ENCODE data around the gene NRCAM.

DNA sequence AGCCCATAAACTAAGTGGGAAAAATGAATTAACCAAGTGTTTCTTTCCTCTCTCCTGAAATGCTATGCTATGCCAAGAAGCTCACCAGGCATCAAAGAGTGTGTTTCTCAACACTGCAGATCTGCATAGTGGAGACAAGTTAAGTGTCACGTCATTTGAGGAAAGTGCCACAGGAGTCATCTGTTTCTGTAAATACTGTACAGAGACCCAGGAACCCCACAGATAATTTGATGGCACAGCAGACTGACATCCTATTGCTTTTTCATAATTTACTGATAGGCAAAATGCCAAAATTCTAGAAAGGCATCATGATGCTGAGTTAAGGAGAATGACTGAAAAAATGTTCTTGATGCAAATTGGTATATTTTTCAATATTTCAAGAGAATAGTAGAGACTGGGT is 124.3 kb downstream of the NRCAM start:
- TF ChIP-seq, protein P1, sequence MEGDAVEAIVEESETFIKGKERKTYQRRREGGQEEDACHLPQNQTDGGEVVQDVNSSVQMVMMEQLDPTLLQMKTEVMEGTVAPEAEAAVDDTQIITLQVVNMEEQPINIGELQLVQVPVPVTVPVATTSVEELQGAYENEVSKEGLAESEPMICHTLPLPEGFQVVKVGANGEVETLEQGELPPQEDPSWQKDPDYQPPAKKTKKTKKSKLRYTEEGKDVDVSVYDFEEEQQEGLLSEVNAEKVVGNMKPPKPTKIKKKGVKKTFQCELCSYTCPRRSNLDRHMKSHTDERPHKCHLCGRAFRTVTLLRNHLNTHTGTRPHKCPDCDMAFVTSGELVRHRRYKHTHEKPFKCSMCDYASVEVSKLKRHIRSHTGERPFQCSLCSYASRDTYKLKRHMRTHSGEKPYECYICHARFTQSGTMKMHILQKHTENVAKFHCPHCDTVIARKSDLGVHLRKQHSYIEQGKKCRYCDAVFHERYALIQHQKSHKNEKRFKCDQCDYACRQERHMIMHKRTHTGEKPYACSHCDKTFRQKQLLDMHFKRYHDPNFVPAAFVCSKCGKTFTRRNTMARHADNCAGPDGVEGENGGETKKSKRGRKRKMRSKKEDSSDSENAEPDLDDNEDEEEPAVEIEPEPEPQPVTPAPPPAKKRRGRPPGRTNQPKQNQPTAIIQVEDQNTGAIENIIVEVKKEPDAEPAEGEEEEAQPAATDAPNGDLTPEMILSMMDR (IDR thresholded peaks at IDR 0.05): no peak
- no peak for TF ChIP-seq EZH2 (IDR thresholded peaks at IDR 0.05; ENCODE audit: borderline replicate concordance, insufficient read depth, low read depth, low read length, poor library complexity, severe bottlenecking)

Data from B cell (primary cell).